HG02943 (cell line): ENCODE data around the gene ARL13B.

ENCODE experiments used
- ATAC-seq: cut with Tn5 transposase; IDR thresholded peaks from one replicate; pipeline ENCODE4 v1.9.1; 2021; ENCODE audit warnings: mild to moderate bottlenecking, low read depth, moderate library complexity; ENCODE audit not compliant: unreplicated experiment

Gene ARL13B

DNA sequence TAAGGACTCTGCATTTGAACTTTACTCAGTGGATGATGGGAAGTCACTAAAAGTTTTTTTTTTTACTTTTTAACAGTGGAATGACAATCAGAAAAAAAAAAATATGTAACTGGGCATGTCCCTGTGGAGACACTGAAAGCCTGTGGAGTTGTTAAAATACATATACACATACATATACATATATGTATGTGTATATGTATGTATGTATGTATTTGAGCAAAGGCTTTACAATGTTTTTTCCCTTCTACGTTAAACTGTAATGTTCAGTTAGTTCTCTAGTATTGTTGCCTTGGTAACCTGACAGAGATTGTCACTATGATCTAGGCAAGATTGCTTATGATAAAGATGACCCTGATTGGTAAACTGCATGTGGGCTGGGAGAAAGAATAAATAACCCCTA is 113.2 kb downstream of the ARL13B start:
- ATAC-seq: no peak

DNA sequence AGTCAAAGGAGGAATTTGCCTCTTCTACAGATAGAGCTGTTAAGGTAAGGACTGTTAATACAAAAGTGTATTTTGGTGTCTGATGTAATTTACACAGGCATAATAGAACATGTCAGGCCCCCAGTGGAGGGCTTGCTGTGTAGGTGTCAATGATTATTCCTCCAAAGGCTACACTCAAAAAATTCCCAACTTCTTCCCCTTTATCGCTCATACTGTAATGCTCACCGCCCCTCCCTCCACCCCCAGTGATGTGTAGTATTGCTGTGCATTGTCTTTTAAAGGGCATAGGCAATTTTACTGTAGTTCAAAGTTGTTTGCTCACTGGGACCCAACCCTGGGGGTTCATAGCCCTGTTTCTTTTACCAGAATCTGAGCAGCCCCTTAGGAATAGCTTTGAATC is 115.2 kb downstream of the ARL13B start:
- ATAC-seq: no peak

DNA sequence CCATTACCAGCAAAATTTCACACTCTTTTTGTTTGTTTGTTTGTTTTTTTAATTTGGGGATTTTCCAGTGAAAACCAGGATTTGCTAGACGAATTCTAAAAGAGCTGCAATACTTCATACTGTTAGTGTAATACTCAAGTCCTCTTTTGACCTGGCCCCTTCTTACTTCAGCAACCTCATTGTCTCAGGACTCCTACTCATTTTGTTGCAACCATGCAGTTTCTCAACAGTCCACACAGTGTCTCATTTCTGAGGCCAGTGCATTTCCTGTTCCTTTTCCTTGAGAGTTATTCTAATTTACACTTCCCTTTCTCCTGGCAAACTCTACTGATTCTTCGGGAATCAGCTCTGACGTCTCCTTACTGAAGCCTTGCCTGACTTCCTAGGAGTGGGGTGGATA is 118.5 kb downstream of the ARL13B start:
- ATAC-seq: no peak

DNA sequence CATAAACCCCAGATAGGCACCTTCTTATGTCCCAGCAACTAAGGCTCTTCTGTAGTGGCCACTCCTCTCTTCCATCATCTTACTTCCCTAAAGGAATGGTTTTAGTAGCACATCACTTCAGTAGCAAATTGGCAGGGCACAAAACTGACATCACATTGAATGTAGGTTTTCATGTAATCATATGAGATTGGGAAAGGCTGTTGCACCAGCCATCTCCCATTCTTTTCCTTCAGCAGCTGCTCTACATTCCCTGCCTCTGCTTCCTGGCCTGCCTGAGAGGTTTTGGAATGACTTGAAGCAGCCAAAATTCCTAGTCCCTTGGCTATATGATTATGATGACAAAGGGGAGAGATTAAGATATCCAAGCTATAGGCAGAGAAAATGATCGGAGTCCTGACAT is 119.4 kb downstream of the ARL13B start:
- no peak for ATAC-seq

DNA sequence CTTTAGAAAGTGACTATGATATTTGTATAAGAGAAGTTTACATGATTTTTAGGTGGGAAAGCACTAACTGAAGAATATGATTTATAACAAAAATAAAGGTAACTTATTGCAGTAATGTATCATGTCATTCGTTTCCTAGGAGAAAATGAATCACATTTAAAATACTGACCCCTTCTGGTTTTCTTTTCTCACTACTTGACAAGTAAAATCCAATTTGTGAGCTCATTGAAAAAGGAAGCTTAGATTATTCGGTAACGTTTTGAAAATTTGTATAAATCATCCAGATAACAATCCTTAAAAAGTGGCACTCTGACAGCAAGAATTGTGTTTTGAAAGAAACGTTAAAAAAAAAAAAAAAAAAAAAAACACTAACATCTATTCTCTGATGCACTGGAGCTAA is 121.9 kb downstream of the ARL13B start:
- no peak for ATAC-seq
